GM13977 (cell line): ENCODE results near the gene POLR2A.

Experiments used
- DNase-seq: peaks from one replicate; pipeline ENCODE4 v3.0.0; 2012; ENCODE audit warnings: low spot score
- CTCF ChIP-seq: IDR thresholded peaks from 2 replicates; pipeline ENCODE4 v1.5.1; 2012; ENCODE audit warnings: mild to moderate bottlenecking, control low read depth; ENCODE audit not compliant: insufficient read depth; ENCODE audit errors: extremely low read depth, missing control alignments
- in situ Hi-C: fragments of 300-500 bp; cut with MboI; formaldehyde crosslinking; loops from one replicate; pipeline ENCODE4 v1.12.0; 2022; ENCODE audit warnings: low sequenced_read_pairs, low pct_unique_long_range_greater_than_20kb, mixed read lengths, inconsistent platforms; ENCODE audit not compliant: unreplicated experiment

POLR2A gene

DNA sequence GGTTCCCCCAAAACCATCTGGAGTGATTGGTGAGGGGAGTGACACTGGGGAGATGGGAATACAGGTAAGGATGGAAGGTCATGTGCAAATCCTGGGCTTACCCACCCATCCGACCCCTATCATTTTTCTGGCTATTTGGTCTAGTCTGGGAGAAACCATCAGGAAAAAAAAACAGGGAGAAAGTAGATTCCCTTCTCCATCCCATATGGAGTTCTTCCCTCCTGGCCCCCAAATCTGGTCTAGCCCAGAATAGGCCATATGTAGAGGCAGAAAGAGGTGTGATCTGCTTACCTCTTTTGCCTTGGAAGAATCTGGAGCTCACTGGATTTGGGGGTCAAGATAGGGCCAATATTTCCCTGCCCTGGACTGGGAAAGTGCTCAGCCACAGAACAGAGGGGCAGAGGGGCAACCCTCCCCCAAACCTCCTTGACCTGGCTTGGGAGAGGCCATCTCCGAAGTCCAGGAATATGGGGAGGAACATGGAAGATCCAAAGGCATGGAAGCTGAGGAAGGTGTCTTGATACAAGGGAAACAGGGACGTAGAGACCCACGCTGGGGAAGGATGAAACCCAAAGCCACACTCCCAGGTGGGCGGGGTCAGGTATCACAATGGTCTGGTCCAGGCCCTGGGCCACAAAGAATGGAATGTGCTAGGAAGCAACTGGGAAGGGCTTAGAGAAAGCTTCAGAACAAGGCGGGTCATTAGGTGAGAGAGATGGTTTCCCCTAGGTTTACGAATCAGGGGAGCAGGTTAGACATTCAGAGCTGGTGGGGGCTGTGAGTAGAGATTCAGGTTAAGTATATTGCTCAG lies 23.1 kb upstream of the POLR2A start:
- TF ChIP-seq CTCF = no peak
- in situ Hi-C loops = no loop called here
- DNase-seq = no peak

- in situ Hi-C loops = no loop called here
- no peak for DNase-seq
- TF ChIP-seq CTCF = no peak
Observed at GRCh38 chr17:7462474-7463371, 21.4 kb upstream of the POLR2A start.

DNA sequence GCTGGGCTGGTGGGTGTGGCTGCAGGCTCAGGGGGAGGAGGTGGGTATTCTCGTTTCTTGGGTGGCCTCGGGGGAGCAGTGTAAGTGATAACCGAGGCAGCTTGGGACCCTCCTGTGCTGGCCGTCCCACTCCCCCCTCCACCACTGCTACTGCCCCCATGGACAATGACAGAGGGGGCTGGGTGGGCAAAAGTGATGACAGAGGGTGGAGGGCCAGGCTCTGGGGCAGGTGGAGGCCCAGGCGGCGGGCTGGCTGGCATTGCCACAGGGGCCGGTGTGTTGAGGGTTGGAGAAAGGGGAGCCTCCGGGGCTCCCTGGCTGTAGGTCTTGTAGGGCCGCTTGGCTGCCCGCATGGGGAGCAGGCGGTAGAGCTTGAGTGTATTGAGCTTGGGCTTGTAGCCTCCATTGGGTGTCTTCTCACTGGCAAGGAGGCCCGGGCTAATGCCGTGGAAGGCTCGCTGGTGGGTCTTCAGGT lies 20.8 kb upstream of the POLR2A start:
- in situ Hi-C loops = no loop called here
- no peak for TF ChIP-seq CTCF
- DNase-seq = no peak

- in situ Hi-C loops = no loop called here
- DNase-seq = no peak
- no peak for TF ChIP-seq CTCF
Observed at GRCh38 chr17:7464081-7464480, 20.1 kb upstream of the POLR2A start.

DNA sequence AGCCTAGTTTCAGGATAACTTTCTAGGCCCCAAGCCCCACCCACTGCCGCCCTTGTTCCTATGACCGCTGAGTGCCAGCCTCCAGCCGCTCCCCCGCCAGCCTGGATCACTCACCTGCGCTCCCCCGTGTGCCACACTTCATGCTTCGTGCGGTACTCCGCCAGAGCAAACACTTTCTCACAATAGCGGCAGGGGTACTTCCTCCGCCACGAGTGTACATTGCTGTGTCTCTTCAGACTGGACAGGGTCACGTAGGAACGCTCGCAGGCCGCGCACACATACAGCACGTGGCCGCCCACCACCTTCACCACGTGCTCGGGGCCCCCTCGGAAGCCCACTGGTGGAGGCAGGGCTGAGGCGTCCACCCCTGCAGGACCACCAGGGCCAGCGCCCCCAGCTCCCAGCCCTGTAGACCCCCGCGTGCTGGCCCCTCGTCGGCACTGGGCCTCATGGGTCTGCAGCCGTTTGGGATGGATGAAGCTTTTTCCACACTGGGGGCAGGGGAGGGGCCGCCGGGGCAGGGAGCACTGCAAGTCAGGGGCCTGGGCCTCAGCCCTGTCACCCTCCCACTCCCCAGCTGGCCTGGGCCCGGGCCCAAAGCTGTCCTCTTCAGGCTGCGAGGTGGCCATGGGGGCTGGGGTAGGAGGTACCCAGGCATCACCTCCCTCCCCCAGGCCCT lies 18.4 kb upstream of the POLR2A start:
- no peak for DNase-seq
- in situ Hi-C loops = no loop called here
- TF ChIP-seq CTCF = no peak

DNA sequence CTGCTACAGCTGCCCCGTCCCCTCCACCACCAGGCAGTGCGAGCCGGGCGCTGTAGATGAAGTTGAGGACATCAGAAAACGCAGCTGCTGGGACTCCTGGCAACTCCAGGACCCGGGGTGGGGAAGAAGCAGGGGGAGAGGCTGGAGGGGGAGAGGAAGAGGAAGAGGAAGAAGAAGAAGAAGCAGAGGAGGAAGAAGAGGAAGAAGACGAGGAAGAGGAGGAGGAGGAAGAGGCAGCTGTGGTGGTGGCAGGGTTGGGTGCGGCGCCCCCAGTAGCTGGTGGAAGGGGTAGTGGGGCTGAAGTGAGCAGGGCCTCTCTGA lies 17.9 kb upstream of the POLR2A start:
- in situ Hi-C loops = no loop called here
- no peak for TF ChIP-seq CTCF
- no peak for DNase-seq
